WTC11 (cell line): Measurements from ENCODE around the gene LAMC3. TPM values are rescaled to one million over a fixed set of nuclear protein-coding genes. Genes with fewer than 3 reads are reported as not detected.

Experiments
- ATAC-seq: fragments of 200-7000 bp; cut with Tn5 transposase; 2 replicates; pipeline ENCODE4 v1.10.0; 2021; ENCODE audit warnings: mild to moderate bottlenecking, moderate library complexity
- CTCF ChIA-PET: fragments of 300-600 bp; sonication (Branson Sonifier 250); formaldehyde crosslinking; loops from one replicate; lab custom pipeline; 2021; ENCODE audit warnings: antibody characterized with exemption; lab: Charles Lee
- POLR2A ChIA-PET: fragments of 350-600 bp; sonication (Branson Sonifier 250); formaldehyde crosslinking; loops from one replicate; lab custom pipeline; 2021; ENCODE audit warnings: antibody characterized with exemption; lab: Charles Lee
- DNase-seq: peaks from one replicate; pipeline ENCODE4 v3.0.0; 2021; ENCODE audit warnings: low spot score
- H3K27ac Mint-ChIP-seq: 2 replicates; pipeline ENCODE4 v1.8.0; 2021; ENCODE audit warnings: mixed read lengths
- H3K27me3 Mint-ChIP-seq: 2 replicates; pipeline ENCODE4 v1.8.0; 2021; ENCODE audit warnings: low read depth, mild to moderate bottlenecking, moderate library complexity, mixed read lengths
- H3K36me3 Mint-ChIP-seq: 2 replicates; pipeline ENCODE4 v1.8.0; 2021; ENCODE audit warnings: mixed read lengths
- H3K4me1 Mint-ChIP-seq: 2 replicates; pipeline ENCODE4 v1.8.0; 2022; ENCODE audit warnings: mixed read lengths
- H3K4me3 Mint-ChIP-seq: 2 replicates; pipeline ENCODE4 v1.8.0; 2021; ENCODE audit warnings: mild to moderate bottlenecking, moderate library complexity, mixed read lengths
- H3K9me3 Mint-ChIP-seq: 2 replicates; pipeline ENCODE4 v1.8.0; 2021; ENCODE audit warnings: mixed read lengths
- ATF1 ChIP-seq: sonication (generic); formaldehyde crosslinking; IDR thresholded peaks from 2 replicates; pipeline ENCODE4 v1.8.1; 2023; ENCODE audit warnings: mild to moderate bottlenecking, moderate library complexity, missing genetic modification reagents
- CBFB ChIP-seq: sonication (generic); formaldehyde crosslinking; IDR thresholded peaks from 2 replicates; pipeline ENCODE4 v1.8.1; 2022; ENCODE audit warnings: mild to moderate bottlenecking, low read depth, missing genetic modification reagents
- CREB1 ChIP-seq: sonication (generic); formaldehyde crosslinking; IDR thresholded peaks from 2 replicates; pipeline ENCODE4 v1.8.0; 2023; ENCODE audit warnings: mild to moderate bottlenecking, missing genetic modification reagents
- ELF4 ChIP-seq: sonication (generic); formaldehyde crosslinking; IDR thresholded peaks from 2 replicates; pipeline ENCODE4 v1.8.1; 2022; ENCODE audit warnings: low read depth, mild to moderate bottlenecking, moderate library complexity, missing genetic modification reagents
- EMX1 ChIP-seq: fragments of 250-450 bp; sonication (Bioruptor Pico); IDR thresholded peaks from 2 replicates; pipeline ENCODE4 v1.8.0; 2021; ENCODE audit warnings: mild to moderate bottlenecking
- ESRRA ChIP-seq: sonication (generic); formaldehyde crosslinking; IDR thresholded peaks from 2 replicates; pipeline ENCODE4 v1.8.1; 2022; ENCODE audit warnings: mild to moderate bottlenecking, missing genetic modification reagents, borderline replicate concordance
- FOXJ3 ChIP-seq: sonication (generic); formaldehyde crosslinking; IDR thresholded peaks from 2 replicates; pipeline ENCODE4 v1.9.0; 2021; ENCODE audit warnings: missing genetic modification reagents, mild to moderate bottlenecking, borderline replicate concordance
- FOXK1 ChIP-seq: sonication (generic); formaldehyde crosslinking; IDR thresholded peaks from 2 replicates; pipeline ENCODE4 v1.8.0; 2022; ENCODE audit warnings: mild to moderate bottlenecking, moderate library complexity, missing genetic modification reagents
- GRHL2 ChIP-seq: fragments of 250-450 bp; sonication (Bioruptor Pico); IDR thresholded peaks from 2 replicates; pipeline ENCODE4 v1.8.0; 2022; ENCODE audit warnings: mild to moderate bottlenecking, moderate library complexity; ENCODE audit not compliant: insufficient replicate concordance, severe bottlenecking
- JUN ChIP-seq: sonication (generic); formaldehyde crosslinking; IDR thresholded peaks from 2 replicates; pipeline ENCODE4 v1.8.0; 2023; ENCODE audit warnings: mild to moderate bottlenecking, missing genetic modification reagents
- KAT7 ChIP-seq: sonication (generic); formaldehyde crosslinking; IDR thresholded peaks from 2 replicates; pipeline ENCODE4 v1.8.1; 2023; ENCODE audit warnings: missing genetic modification reagents, mild to moderate bottlenecking, borderline replicate concordance
- NR1H2 ChIP-seq: sonication (generic); formaldehyde crosslinking; IDR thresholded peaks from 2 replicates; pipeline ENCODE4 v1.9.0; 2021; ENCODE audit warnings: mild to moderate bottlenecking, moderate library complexity, missing genetic modification reagents
- NR2C2 ChIP-seq: sonication (generic); formaldehyde crosslinking; IDR thresholded peaks from 2 replicates; pipeline ENCODE4 v1.8.0; 2022; ENCODE audit warnings: mild to moderate bottlenecking, missing genetic modification reagents
- SOX15 ChIP-seq: fragments of 250-450 bp; sonication (Bioruptor Pico); IDR thresholded peaks from 2 replicates; pipeline ENCODE4 v1.9.0; 2021; ENCODE audit warnings: mild to moderate bottlenecking
- TEAD4 ChIP-seq: sonication (generic); formaldehyde crosslinking; IDR thresholded peaks from 2 replicates; pipeline ENCODE4 v1.8.0; 2022; ENCODE audit warnings: mild to moderate bottlenecking, missing genetic modification reagents
- TP53 ChIP-seq: sonication (generic); formaldehyde crosslinking; IDR thresholded peaks from 2 replicates; pipeline ENCODE4 v1.8.1; 2023; ENCODE audit warnings: mild to moderate bottlenecking, missing genetic modification reagents
- ZNF121 ChIP-seq: sonication (generic); formaldehyde crosslinking; IDR thresholded peaks from 2 replicates; pipeline ENCODE4 v1.8.0; 2023; ENCODE audit warnings: missing genetic modification reagents
- ZNF138 ChIP-seq: sonication (generic); formaldehyde crosslinking; conservative IDR thresholded peaks from 2 replicates; pipeline ENCODE4 v1.8.1; 2022; ENCODE audit warnings: mild to moderate bottlenecking, moderate library complexity, missing genetic modification reagents
- ZNF317 ChIP-seq: sonication (generic); formaldehyde crosslinking; IDR thresholded peaks from 2 replicates; pipeline ENCODE4 v1.8.1; 2023; ENCODE audit warnings: low read depth, mild to moderate bottlenecking, moderate library complexity, missing genetic modification reagents, borderline replicate concordance
- ZNF416 ChIP-seq: fragments of 250-450 bp; sonication (Bioruptor Pico); IDR thresholded peaks from 2 replicates; pipeline ENCODE4 v1.9.0; 2021; ENCODE audit warnings: mild to moderate bottlenecking, inconsistent platforms
- total RNA-seq: library from RNA; stranded (reverse); gene quantifications from 3 replicates; pipeline ENCODE4 v1.2.3, GENCODE V29; 2021
- TF ChIP-seq, protein P1 (sequence below): sonication (generic); formaldehyde crosslinking; IDR thresholded peaks from 2 replicates; pipeline ENCODE4 v1.8.0; 2022; ENCODE audit warnings: mild to moderate bottlenecking, missing genetic modification reagents
- TF ChIP-seq, protein P2 (sequence below): fragments of 250-450 bp; sonication (Bioruptor Pico); IDR thresholded peaks from 2 replicates; pipeline ENCODE4 v2.1.2; 2022; ENCODE audit warnings: mild to moderate bottlenecking, moderate library complexity
- TF ChIP-seq, protein P3 (sequence below): fragments of 250-450 bp; sonication (Bioruptor Pico); conservative IDR thresholded peaks from 2 replicates; pipeline ENCODE4 v1.9.0; 2021; ENCODE audit warnings: mild to moderate bottlenecking
- TF ChIP-seq, protein P4 (sequence below): sonication (generic); formaldehyde crosslinking; IDR thresholded peaks from 2 replicates; pipeline ENCODE4 v1.8.0; 2023; ENCODE audit warnings: missing genetic modification reagents
- TF ChIP-seq, protein P5 (sequence below): sonication (generic); formaldehyde crosslinking; IDR thresholded peaks from 2 replicates; pipeline ENCODE4 v1.8.0; 2022; ENCODE audit warnings: mild to moderate bottlenecking, missing genetic modification reagents
- TF ChIP-seq, protein P6 (sequence below): sonication (generic); formaldehyde crosslinking; IDR thresholded peaks from 2 replicates; pipeline ENCODE4 v1.8.1; 2022; ENCODE audit warnings: missing genetic modification reagents, borderline replicate concordance

The LAMC3 gene
- total RNA-seq, 1 experiment from 2014 or later: 50.9 TPM

DNA sequence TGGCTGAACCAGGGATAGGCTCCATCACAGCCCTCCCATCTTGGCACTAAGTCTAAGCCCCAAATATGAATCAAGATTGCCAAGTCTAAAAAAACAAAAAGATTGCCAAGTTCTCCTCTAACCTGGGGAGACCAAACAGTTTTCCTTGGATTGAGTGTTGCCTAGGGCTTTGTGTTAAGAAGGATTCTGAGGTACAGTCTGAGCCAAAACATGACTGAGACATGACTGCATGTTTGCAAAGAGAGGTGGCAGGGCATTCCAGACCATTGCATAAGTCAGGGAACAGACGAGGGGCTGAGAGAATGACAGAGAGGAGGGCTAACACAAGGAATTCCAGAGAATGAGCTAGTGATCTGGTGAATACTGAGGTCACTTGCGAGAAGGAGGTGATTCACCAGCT lies 11.4 kb downstream of the LAMC3 start:
- DNase-seq (no peak), ATAC-seq (no peak)
- TF ChIP-seq KAT7 (no peak), NR1H2 (CRISPR knock-in tag) (no peak), SOX15 (CRISPR knock-in tag) (no peak), EMX1 (no peak)
- TF ChIP-seq, protein P1, sequence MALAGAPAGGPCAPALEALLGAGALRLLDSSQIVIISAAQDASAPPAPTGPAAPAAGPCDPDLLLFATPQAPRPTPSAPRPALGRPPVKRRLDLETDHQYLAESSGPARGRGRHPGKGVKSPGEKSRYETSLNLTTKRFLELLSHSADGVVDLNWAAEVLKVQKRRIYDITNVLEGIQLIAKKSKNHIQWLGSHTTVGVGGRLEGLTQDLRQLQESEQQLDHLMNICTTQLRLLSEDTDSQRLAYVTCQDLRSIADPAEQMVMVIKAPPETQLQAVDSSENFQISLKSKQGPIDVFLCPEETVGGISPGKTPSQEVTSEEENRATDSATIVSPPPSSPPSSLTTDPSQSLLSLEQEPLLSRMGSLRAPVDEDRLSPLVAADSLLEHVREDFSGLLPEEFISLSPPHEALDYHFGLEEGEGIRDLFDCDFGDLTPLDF (CRISPR knock-in tag): no peak
- ChIA-PET POLR2A (no interaction called here), CTCF (interaction anchor here (0.8 to 3.7 kb wide), 5 partner anchors 9 to 154 kb away, joined by 3 to 18 read pairs (median 3); no protein-coding TSS in a partner anchor)
- Mint-ChIP-seq H3K4me1 (peaks cover 16% of the 10 kb centered on the region), H3K27ac (no peak overlapping the region), H3K9me3 (peaks cover 4% of the 10 kb centered on the region; the same call in 1 of the 2 replicates), H3K27me3 (no peaks in the 10 kb centered on the region), H3K36me3 (peaks cover 3% of the 10 kb centered on the region; the same call in 1 of the 2 replicates), H3K4me3 (no peak overlapping the region)

DNA sequence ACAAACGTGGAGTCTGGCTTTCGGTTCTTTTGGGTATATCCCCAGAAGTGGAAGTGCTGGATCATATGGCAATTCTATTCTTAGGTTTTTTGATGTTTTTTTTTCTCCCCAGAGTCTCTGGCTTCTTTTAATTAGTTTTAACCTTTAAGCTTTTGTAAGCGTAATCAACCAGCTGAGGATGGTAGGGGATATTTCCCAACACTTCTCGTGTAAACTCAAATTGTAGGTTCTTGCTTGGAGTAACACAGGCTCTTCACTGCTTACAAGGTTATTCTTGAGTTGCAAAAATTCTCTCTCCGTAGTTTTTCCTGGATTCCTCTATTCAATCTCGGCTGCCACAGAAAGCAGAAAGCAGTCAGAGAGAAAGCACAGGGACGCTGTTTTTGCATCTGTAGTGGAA lies 11.9 kb downstream of the LAMC3 start:
- ChIA-PET POLR2A (no interaction called here), CTCF (interaction anchor here (0.8 to 3.7 kb wide), 3 partner anchors 23 to 154 kb away, joined by 3 to 18 read pairs (median 5); no protein-coding TSS in a partner anchor)
- Mint-ChIP-seq H3K36me3 (peaks cover 2% of the 10 kb centered on the region; the same call in 1 of the 2 replicates), H3K4me1 (peaks cover 16% of the 10 kb centered on the region), H3K27me3 (no peaks in the 10 kb centered on the region), H3K9me3 (peaks cover 4% of the 10 kb centered on the region; the same call in 1 of the 2 replicates), H3K27ac (no peak overlapping the region), H3K4me3 (no peak overlapping the region)
- ATAC-seq (no peak), DNase-seq (no peak)
- TF ChIP-seq JUN (no peak), NR2C2 (no peak), ELF4 (CRISPR knock-in tag) (no peak), NR1H2 (CRISPR knock-in tag) (no peak), FOXJ3 (CRISPR knock-in tag) (no peak), CBFB (no peak), TP53 (no peak), GRHL2 (CRISPR knock-in tag) (no peak), ATF1 (CRISPR knock-in tag) (no peak), TEAD4 (CRISPR knock-in tag) (no peak), ZNF121 (CRISPR knock-in tag) (no peak), ZNF138 (CRISPR knock-in tag) (no peak)
- TF ChIP-seq, protein P2, sequence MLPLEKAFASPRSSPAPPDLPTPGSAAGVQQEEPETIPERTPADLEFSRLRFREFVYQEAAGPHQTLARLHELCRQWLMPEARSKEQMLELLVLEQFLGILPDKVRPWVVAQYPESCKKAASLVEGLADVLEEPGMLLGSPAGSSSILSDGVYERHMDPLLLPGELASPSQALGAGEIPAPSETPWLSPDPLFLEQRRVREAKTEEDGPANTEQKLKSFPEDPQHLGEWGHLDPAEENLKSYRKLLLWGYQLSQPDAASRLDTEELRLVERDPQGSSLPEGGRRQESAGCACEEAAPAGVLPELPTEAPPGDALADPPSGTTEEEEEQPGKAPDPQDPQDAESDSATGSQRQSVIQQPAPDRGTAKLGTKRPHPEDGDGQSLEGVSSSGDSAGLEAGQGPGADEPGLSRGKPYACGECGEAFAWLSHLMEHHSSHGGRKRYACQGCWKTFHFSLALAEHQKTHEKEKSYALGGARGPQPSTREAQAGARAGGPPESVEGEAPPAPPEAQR (CRISPR knock-in tag): no peak
- TF ChIP-seq, protein P3, sequence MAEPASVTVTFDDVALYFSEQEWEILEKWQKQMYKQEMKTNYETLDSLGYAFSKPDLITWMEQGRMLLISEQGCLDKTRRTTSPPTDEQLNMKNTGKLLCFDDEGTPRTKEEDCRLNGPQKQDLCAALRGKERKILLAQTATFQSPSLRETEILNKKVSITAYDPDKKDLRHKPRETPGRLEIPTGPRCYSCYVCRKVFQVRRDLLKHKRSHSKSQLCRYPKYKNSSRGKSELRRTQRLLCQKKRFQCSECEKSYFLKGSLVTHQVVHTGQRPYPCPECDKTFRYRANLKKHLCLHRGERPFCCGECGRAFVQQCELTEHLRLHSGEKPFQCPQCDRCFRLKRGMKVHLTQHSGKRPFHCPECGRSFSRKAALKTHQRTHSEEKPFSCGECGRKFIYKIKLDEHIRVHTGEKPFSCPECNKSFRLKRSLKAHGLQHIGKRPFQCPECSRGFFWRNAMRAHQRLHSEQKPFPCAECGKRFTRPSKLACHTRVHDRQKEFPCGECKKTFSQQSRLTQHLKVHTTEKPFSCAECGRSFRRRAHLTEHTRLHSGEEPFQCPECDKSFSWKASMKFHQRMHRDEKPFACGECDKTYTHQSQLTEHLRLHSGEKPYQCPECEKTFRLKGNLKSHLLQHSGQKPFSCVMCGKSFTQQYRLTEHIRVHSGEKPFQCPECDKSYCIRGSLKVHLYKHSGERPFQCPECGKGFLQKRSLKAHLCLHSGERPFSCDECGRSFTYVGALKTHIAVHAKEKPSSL: no peak
- TF ChIP-seq, protein P4, sequence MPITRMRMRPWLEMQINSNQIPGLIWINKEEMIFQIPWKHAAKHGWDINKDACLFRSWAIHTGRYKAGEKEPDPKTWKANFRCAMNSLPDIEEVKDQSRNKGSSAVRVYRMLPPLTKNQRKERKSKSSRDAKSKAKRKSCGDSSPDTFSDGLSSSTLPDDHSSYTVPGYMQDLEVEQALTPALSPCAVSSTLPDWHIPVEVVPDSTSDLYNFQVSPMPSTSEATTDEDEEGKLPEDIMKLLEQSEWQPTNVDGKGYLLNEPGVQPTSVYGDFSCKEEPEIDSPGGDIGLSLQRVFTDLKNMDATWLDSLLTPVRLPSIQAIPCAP (CRISPR knock-in tag): no peak

DNA sequence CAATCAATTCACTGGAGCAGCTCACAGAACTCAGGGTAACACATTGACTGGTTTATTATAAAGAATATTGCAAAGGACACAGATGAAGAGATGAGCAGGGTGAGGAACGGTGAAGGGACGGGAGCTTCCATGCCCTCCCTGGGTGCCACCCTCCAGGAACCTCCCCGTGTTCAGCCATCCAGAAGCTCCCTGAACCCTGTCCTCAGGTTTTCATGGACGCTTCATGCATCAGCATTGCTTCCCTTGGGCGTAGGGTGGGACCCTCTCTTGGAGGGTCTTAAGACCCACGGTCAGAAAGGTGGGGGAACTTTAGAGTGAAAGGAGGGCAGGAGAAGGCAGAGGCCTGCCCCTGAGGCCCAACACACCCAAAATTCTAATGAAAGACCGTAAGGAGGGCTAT lies 12.8 kb downstream of the LAMC3 start:
- DNase-seq (no peak), ATAC-seq (no peak)
- no peak overlapping the region for H3K4me3 Mint-ChIP-seq
- no peaks in the 10 kb centered on the region for H3K36me3 Mint-ChIP-seq
- peaks cover 8% of the 10 kb centered on the region for H3K4me1 Mint-ChIP-seq
- ChIA-PET POLR2A (no interaction called here), CTCF (interaction anchor here (3.7 kb wide), 1 partner anchor 25 kb away, joined by 18 read pairs; no protein-coding TSS in a partner anchor)
- peaks cover 4% of the 10 kb centered on the region; the same call in 1 of the 2 replicates for H3K9me3 Mint-ChIP-seq
- H3K27ac Mint-ChIP-seq: no peak overlapping the region
- no peaks in the 10 kb centered on the region for H3K27me3 Mint-ChIP-seq
- no peak for TF ChIP-seq ZNF416
- TF ChIP-seq ZNF317 (CRISPR knock-in tag): no peak
- TF ChIP-seq FOXJ3 (CRISPR knock-in tag): no peak
- TF ChIP-seq, protein P5, sequence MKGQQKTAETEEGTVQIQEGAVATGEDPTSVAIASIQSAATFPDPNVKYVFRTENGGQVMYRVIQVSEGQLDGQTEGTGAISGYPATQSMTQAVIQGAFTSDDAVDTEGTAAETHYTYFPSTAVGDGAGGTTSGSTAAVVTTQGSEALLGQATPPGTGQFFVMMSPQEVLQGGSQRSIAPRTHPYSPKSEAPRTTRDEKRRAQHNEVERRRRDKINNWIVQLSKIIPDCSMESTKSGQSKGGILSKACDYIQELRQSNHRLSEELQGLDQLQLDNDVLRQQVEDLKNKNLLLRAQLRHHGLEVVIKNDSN (CRISPR knock-in tag): no peak
- TF ChIP-seq, protein P6, sequence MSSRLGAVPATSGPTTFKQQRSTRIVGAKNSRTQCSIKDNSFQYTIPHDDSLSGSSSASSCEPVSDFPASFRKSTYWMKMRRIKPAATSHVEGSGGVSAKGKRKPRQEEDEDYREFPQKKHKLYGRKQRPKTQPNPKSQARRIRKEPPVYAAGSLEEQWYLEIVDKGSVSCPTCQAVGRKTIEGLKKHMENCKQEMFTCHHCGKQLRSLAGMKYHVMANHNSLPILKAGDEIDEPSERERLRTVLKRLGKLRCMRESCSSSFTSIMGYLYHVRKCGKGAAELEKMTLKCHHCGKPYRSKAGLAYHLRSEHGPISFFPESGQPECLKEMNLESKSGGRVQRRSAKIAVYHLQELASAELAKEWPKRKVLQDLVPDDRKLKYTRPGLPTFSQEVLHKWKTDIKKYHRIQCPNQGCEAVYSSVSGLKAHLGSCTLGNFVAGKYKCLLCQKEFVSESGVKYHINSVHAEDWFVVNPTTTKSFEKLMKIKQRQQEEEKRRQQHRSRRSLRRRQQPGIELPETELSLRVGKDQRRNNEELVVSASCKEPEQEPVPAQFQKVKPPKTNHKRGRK (CRISPR knock-in tag): no peak
- TF ChIP-seq ESRRA (CRISPR knock-in tag): no peak
- TF ChIP-seq FOXK1 (CRISPR knock-in tag): no peak
- no peak for TF ChIP-seq JUN
- no peak for TF ChIP-seq CREB1 (CRISPR knock-in tag)
- TF ChIP-seq KAT7: no peak
